Measurements from ENCODE around the gene ZMIZ1.

The ZMIZ1 gene

DNA sequence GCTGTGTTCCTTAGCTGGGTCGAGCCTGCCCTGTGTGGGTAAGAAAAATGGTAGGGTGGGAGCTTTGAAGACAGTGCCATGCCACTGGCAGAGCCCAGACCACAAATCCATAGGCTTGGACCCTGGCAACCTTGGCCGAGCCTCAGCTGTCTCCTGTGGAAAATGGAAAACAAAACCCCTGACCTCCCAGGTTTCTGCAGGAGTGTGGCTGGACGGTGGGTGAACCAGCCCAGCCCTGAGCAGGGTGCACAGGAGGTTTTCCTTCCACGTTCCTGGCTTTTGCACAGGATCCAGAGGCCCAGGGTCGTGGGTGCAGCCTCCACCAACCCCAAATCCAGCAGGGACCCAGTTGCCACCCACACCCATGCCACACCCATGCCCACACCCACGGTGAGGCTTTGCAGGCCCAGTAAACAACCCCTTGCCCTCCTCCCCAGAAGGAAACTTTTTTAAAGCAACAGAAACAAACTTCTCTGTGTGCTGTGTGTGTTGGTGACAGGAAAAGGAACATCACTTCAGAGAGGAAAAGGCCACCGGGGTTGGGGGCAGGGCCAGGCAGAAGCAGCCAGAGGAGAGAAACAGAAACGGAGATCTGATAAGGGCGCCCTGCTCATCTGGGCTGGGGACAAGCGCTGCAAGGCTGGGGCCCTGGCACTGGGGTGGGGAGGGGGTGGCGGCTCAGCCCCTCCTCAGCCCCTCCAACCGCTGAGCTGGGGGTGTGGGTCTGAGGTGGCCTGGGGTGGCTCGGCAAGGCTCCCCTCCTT, 20.7 kb upstream of the ZMIZ1 start:
- Histone ChIP-seq H3K27me3 (ENCODE audit: control insufficient read depth, insufficient read depth, low read length) (no peaks in the 10 kb centered on the region), H3K27ac (ENCODE audit: low read depth, low read length) (no peak overlapping the region), H3K9ac (ENCODE audit: low read depth, low read length) (no peak overlapping the region), H3K9me3 (ENCODE audit: control insufficient read depth, insufficient read depth, low read length) (no peaks in the 10 kb centered on the region), H3K36me3 (ENCODE audit: control insufficient read depth, insufficient read depth, low read length) (no peaks in the 10 kb centered on the region), H3K4me1 (ENCODE audit: control insufficient read depth, insufficient read depth, low read length) (peaks cover 17% of the 10 kb centered on the region; the same call in 1 of the 2 replicates), H3K4me3 (ENCODE audit: low read depth, low read length) (no peak overlapping the region)

DNA sequence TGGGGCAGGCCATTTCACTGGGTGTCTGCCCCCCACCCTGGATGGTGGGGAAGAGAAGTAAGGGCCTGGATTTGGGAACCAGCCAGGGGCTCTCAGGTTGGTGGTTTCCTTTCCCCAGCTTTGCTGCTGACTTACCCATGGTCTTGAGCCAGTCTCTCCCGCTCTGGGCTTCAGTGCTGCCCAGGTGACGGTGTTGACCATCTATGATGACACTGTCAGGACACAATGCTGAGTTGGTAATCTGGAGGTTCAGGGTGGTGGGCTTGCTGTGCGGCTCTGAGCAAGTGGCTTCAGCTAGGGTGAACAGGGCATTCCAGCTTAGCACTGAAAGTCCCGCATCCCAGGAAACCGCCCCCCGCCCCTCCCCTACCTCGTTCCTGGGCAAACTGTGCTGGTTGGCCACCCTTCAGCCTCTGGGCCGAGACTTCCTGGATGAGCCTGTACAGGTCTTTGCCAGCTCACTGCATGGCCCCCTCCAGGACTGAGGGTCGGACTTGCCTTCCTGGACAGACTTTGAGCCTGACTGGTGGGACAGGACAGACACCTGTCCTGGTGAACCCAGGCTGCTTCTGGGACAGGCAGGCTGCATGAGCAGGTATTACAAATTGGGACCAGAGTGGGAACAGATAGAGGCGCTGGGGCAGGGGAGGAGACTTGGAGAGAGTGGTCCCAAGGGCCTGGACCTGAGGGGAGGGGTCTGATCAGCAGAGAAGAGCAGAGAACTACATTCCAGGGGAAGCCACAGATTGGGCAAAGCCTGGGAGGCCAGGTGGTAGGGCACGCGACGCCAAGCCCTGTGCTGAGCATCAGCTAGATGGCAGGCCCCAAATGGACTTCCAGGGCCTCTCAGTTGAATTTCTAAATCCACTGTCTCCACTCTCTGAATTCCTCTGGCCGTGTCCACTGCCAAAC, 19.9 kb upstream of the ZMIZ1 start:
- Histone ChIP-seq H3K27ac (ENCODE audit: low read depth, low read length) (no peak overlapping the region), H3K36me3 (ENCODE audit: control insufficient read depth, insufficient read depth, low read length) (no peaks in the 10 kb centered on the region), H3K9ac (ENCODE audit: low read depth, low read length) (no peak overlapping the region), H3K4me3 (ENCODE audit: low read depth, low read length) (no peak overlapping the region), H3K9me3 (ENCODE audit: control insufficient read depth, insufficient read depth, low read length) (no peaks in the 10 kb centered on the region), H3K4me1 (ENCODE audit: control insufficient read depth, insufficient read depth, low read length) (peaks cover 17% of the 10 kb centered on the region; the same call in 1 of the 2 replicates), H3K27me3 (ENCODE audit: control insufficient read depth, insufficient read depth, low read length) (no peaks in the 10 kb centered on the region)

DNA sequence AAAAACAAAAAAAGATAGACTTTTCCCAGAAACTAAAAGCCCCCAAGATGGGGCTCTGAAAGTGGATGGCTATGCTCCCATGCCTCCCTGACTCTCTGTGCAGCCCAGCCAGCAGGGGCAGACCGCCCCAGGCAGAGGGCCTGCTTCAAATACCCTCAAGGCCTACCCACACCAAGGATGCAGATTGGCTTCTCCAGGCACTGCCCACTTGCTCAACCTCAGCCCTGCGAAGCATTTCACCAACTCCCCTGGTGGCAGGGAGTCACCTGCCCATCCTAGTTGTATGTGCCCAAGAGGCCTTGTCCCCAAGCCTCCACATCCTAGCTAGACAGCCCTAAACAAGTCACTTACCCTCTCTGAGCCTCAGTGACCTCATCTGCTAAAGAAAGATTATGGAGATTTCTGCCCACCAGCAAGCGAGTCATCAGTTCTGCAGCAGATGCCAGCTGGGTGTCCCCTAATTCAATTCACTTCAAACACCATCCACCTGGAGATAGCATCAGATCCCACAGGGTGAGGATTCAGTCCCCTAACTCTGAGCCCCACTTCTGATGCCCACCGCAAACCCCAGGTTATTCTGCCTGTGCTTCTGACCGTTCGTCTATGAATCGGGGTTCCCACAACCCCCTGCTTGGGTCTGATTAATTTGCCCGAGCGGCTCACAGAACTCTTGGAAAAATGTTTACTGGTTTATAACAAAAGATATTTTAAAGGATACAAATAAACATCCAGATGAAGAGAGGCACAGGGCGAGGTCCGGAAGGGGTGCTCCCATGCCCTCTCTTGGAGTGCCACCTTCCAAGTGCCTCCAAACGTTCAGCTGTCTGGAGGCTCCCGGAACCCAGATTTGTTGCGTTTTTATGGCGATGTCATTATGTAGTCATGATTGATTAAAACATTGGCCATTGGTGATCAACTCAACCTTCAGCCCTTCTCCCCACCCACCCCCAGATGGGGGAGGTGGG, 18.6 kb upstream of the ZMIZ1 start:
- Histone ChIP-seq H3K27me3 (ENCODE audit: control insufficient read depth, insufficient read depth, low read length) (no peaks in the 10 kb centered on the region), H3K9ac (ENCODE audit: low read depth, low read length) (no peak overlapping the region), H3K36me3 (ENCODE audit: control insufficient read depth, insufficient read depth, low read length) (no peaks in the 10 kb centered on the region), H3K4me3 (ENCODE audit: low read depth, low read length) (no peak overlapping the region), H3K4me1 (ENCODE audit: control insufficient read depth, insufficient read depth, low read length) (peaks cover 17% of the 10 kb centered on the region; the same call in 1 of the 2 replicates), H3K9me3 (ENCODE audit: control insufficient read depth, insufficient read depth, low read length) (no peaks in the 10 kb centered on the region), H3K27ac (ENCODE audit: low read depth, low read length) (no peak overlapping the region)

DNA sequence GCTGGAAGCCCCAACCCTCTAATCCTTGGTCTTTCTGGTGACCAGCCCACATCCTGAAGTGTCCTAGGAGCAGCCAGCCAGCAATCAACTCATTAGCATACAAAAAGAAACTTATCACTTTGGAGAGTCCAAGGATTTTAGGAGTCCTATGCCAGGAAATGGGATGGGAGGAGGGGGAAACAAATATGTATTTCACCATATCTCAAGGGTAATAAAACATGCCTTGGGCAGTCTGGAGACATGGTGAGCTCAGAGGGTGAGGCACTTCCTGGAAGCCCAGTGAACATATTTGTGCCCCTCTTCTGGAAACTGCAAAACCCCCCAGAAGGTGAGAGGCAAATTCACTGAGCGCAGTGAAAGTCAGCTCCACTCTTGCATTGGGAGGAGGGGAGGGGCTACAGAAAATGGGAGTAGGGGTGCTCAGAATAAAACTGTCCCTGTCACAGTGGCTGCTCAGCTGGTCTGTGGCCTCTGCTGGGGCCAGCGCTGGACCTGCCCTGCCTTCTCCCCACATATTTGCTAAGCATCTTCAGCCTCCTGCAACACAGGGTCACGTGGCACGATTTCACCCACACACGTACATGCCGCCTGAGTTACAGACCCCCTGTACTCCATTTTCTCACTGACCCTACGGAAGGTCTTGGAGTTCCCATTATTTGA, 17.7 kb upstream of the ZMIZ1 start:
- H3K27ac ChIP-seq (ENCODE audit: low read depth, low read length) = no peak overlapping the region
- no peak overlapping the region for H3K4me3 ChIP-seq (ENCODE audit: low read depth, low read length)
- peaks cover 13% of the 10 kb centered on the region; the same call in 1 of the 2 replicates for H3K4me1 ChIP-seq (ENCODE audit: control insufficient read depth, insufficient read depth, low read length)
- no peaks in the 10 kb centered on the region for H3K36me3 ChIP-seq (ENCODE audit: control insufficient read depth, insufficient read depth, low read length)
- H3K9ac ChIP-seq (ENCODE audit: low read depth, low read length) = no peak overlapping the region
- H3K9me3 ChIP-seq (ENCODE audit: control insufficient read depth, insufficient read depth, low read length) = no peaks in the 10 kb centered on the region
- 0 out of 2 replicates have a peak, but pooled peaks cover 2% of the 10 kb centered on the region for H3K27me3 ChIP-seq (ENCODE audit: control insufficient read depth, insufficient read depth, low read length)

DNA sequence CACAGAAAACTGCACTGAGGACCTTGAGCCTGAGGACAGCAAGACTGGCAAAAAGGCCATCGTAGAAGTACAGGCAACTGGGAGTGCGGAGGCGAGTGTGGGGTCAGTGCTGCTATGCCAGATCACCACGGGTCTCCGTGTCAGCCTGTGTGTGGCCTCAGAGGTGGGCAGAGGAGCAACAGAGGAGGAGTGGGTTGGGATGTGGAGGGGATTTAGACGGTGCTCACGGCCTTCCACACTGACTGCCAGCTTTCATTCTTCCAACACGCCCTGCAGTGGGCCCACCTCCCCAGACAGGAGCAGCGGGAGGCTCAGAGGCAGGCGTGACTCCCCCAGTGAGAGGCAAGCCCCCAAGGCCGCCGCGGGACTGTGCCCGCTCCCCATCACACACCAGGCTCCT, 17.0 kb upstream of the ZMIZ1 start:
- H3K27ac ChIP-seq (ENCODE audit: low read depth, low read length) = no peak overlapping the region
- no peaks in the 10 kb centered on the region for H3K36me3 ChIP-seq (ENCODE audit: control insufficient read depth, insufficient read depth, low read length)
- no peak overlapping the region for H3K9ac ChIP-seq (ENCODE audit: low read depth, low read length)
- 0 out of 2 replicates have a peak, but pooled peaks cover 4% of the 10 kb centered on the region for H3K27me3 ChIP-seq (ENCODE audit: control insufficient read depth, insufficient read depth, low read length)
- H3K4me3 ChIP-seq (ENCODE audit: low read depth, low read length) = no peak overlapping the region
- no peaks in the 10 kb centered on the region for H3K9me3 ChIP-seq (ENCODE audit: control insufficient read depth, insufficient read depth, low read length)
- H3K4me1 ChIP-seq (ENCODE audit: control insufficient read depth, insufficient read depth, low read length) = peaks cover 19% of the 10 kb centered on the region

DNA sequence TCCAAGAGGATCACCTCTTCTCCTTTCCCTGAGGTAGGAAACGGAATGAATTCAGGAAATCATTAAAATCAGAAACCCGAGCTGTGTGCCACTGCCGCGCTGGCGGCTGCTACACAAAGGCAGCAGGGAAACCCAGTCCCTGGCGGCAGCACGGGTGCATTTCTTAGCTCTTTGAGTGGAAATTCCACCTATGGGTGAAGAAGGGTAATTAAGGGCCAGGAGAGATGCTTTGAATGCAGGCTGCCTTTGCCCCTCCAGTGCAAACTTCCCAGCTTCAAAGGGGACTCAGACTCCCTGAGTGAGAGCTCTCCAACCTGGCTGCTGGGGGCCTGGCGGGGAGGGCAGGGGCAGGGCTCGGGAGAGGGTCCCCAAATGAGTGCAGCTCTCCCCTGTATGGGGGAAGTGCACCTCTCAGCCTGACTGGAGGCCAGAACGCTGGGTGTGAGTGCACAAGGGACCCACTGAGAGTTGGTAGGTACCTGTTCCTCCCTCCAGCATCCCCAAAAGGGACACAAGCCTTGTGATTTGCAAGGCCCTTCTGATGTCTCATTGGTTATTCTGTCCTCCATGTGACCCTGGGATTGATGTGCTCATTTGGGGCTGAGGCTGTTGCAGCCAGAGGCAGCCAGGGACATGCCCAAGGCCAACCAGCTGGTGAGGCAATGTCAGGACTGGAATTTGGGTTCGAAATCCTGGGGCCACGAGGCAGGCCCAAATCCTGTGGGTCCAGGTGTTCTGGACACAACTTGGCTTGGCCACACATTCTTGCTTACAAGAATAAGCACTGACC, 16.3 kb upstream of the ZMIZ1 start:
- Histone ChIP-seq H3K27me3 (ENCODE audit: control insufficient read depth, insufficient read depth, low read length) (peaks cover 10% of the 10 kb centered on the region), H3K4me1 (ENCODE audit: control insufficient read depth, insufficient read depth, low read length) (peaks cover 25% of the 10 kb centered on the region), H3K4me3 (ENCODE audit: low read depth, low read length) (no peak overlapping the region), H3K9ac (ENCODE audit: low read depth, low read length) (no peak overlapping the region), H3K27ac (ENCODE audit: low read depth, low read length) (no peak overlapping the region), H3K9me3 (ENCODE audit: control insufficient read depth, insufficient read depth, low read length) (no peaks in the 10 kb centered on the region), H3K36me3 (ENCODE audit: control insufficient read depth, insufficient read depth, low read length) (no peaks in the 10 kb centered on the region)

DNA sequence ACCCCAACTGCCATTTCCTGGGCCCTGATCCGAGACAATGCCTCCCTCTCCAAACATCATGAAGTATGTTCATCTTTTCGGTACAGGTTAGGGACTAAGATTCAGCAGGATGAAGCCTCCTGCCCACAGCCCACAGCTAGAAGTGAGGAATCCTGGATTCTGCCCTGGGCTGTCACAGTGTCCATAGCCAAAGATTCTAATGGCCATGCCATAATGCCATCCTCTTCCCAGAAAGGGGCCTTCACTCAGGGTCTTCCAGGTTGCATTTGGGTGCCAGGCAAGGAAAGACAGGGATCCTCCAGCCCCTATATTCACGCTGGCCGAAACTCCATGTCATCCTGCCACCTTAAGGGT, 15.7 kb upstream of the ZMIZ1 start:
- no peaks in the 10 kb centered on the region for H3K9me3 ChIP-seq (ENCODE audit: control insufficient read depth, insufficient read depth, low read length)

DNA sequence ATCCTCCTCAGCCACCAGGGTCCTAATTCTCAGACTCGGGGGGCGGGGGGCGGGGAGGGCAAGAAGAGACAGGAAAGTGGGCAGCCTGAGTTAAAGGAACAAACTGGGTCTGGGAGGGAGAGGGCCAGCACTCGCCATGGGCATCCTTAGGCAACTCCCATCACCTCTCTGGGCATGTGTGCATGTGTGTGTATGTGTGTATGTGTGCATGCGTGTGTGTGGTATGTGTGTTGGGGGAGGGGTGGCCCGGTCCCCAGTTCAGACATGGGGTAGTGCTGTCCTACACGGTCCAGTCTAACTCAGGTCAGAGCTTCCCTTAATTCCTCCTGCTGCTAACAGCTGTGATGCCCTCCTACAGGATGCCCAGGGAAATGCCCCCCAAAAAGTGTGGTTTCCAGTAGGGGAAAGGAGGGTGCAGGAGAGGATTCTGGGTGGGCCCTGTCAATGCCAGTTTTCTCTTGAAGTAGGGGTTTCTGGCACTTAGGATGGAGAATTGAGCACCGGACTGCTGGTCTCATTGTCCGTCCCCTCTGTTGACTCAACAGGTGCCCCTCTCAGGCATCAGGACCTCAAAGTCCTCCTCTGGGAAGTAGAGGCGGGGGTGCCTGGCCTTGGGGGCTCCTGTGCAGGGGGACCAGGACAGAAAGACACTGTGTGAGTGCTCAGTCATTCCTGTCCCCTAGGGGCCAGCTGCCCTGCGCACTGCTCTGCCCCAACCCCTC, 15.1 kb upstream of the ZMIZ1 start:
- H3K4me3 ChIP-seq (ENCODE audit: low read depth, low read length) = no peak overlapping the region

More for the DNA sequence above, 15.7 kb upstream of the ZMIZ1 start:
- Histone ChIP-seq H3K4me1 (ENCODE audit: control insufficient read depth, insufficient read depth, low read length) (peaks cover 25% of the 10 kb centered on the region), H3K36me3 (ENCODE audit: control insufficient read depth, insufficient read depth, low read length) (no peaks in the 10 kb centered on the region), H3K27ac (ENCODE audit: low read depth, low read length) (no peak overlapping the region), H3K9ac (ENCODE audit: low read depth, low read length) (no peak overlapping the region), H3K27me3 (ENCODE audit: control insufficient read depth, insufficient read depth, low read length) (peaks cover 15% of the 10 kb centered on the region), H3K4me3 (ENCODE audit: low read depth, low read length) (no peak overlapping the region)

More for the DNA sequence above, 15.1 kb upstream of the ZMIZ1 start:
- Histone ChIP-seq H3K9me3 (ENCODE audit: control insufficient read depth, insufficient read depth, low read length) (no peaks in the 10 kb centered on the region), H3K4me1 (ENCODE audit: control insufficient read depth, insufficient read depth, low read length) (peaks cover 25% of the 10 kb centered on the region), H3K27ac (ENCODE audit: low read depth, low read length) (no peak overlapping the region), H3K36me3 (ENCODE audit: control insufficient read depth, insufficient read depth, low read length) (no peaks in the 10 kb centered on the region), H3K27me3 (ENCODE audit: control insufficient read depth, insufficient read depth, low read length) (peaks cover 15% of the 10 kb centered on the region), H3K9ac (ENCODE audit: low read depth, low read length) (no peak overlapping the region)

Measured in HUES48 (cell line).